SK-N-SH (cell line): Measurements from ENCODE around the gene ID1. TPM values are rescaled to one million over a fixed set of nuclear protein-coding genes. Genes with fewer than 3 reads are reported as not detected.

Experiments
- CTCF ChIA-PET: fragments of 300-600, 350-600 bp; formaldehyde crosslinking; extraction: SDS; loops from one replicate; lab custom pipeline; 2021; lab: Yijun Ruan, JAX
- POLR2A ChIA-PET: fragments of 350-600 bp; sonication (Branson Sonifier 250); formaldehyde crosslinking; extraction: SDS; loops from one replicate; lab custom pipeline; 2020; ENCODE audit warnings: antibody characterized with exemption, inconsistent platforms; lab: Yijun Ruan, JAX
- DNase-seq: peaks from one replicate; pipeline ENCODE4 v3.0.0; 2012
- H2AFZ ChIP-seq: fragments of 200-600 bp; sonication (generic); 2 replicates; pipeline ENCODE4 v1.8.1; 2016; ENCODE audit warnings: antibody characterized with exemption, mild to moderate bottlenecking, low read depth
- H3F3A ChIP-seq: fragments of 200-600 bp; sonication (generic); replicated peaks from 2 replicates; pipeline ENCODE3; 2016; ENCODE audit warnings: antibody characterized with exemption, mild to moderate bottlenecking; ENCODE audit not compliant: insufficient read depth
- H3K27ac ChIP-seq, 2 experiments: fragments of 200-500 bp in 1 of 2; fragments of 200-600 bp in 1 of 2; sonication (Bioruptor generic) in 1 of 2; sonication (generic), shearing (Covaris generic) in 1 of 2; 2 replicates each; pipeline versions ENCODE4 v1.5.1 to v1.6.1; 2014 to 2016; ENCODE audit warnings: low read depth in 2 of 2, inconsistent platforms in 1 of 2, low read length in 1 of 2, mild to moderate bottlenecking in 1 of 2, mixed read lengths in 1 of 2
- H3K27me3 ChIP-seq: fragments of 200-600 bp; sonication (generic), shearing (Covaris generic); 2 replicates; pipeline ENCODE4 v1.6.1; 2016; ENCODE audit warnings: mixed run types; ENCODE audit not compliant: insufficient read depth
- H3K36me3 ChIP-seq, 2 experiments: fragments of 200-500 bp in 1 of 2; fragments of 200-600 bp in 1 of 2; sonication (Bioruptor generic) in 1 of 2; sonication (generic) in 1 of 2; replicated peaks in 1 of 2; 2 replicates each; pipeline versions ENCODE3 to v1.5.1; 2014 to 2016; ENCODE audit warnings: low read length in 1 of 2, mild to moderate bottlenecking in 1 of 2; ENCODE audit not compliant: insufficient read depth in 2 of 2, control insufficient read depth in 1 of 2
- H3K4me1 ChIP-seq, 2 experiments: fragments of 200-500 bp in 1 of 2; fragments of 200-600 bp in 1 of 2; sonication (Bioruptor generic) in 1 of 2; sonication (generic), shearing (Covaris generic) in 1 of 2; 2 replicates each; pipeline versions ENCODE4 v1.5.1 to v1.6.1; 2014 to 2016; ENCODE audit warnings: low read depth in 1 of 2, low read length in 1 of 2, mixed run types in 1 of 2; ENCODE audit not compliant: insufficient read depth in 2 of 2, control insufficient read depth in 1 of 2
- H3K4me2 ChIP-seq: fragments of 200-600 bp; sonication (generic), shearing (Covaris generic); 2 replicates; pipeline ENCODE4 v1.6.1; 2017; ENCODE audit warnings: mixed run types
- H3K4me3 ChIP-seq, 2 experiments: fragments of 200-500 bp in 1 of 2; fragments of 200-600 bp in 1 of 2; sonication (Bioruptor generic) in 1 of 2; sonication (generic), shearing (Covaris generic) in 1 of 2; 2 replicates each; pipeline versions ENCODE4 v1.5.1 to v1.8.1; 2014 to 2016; ENCODE audit warnings: low read depth in 2 of 2, inconsistent platforms in 1 of 2, low read length in 1 of 2, mild to moderate bottlenecking in 1 of 2, mixed read lengths in 1 of 2, moderate library complexity in 1 of 2
- H3K79me2 ChIP-seq: fragments of 200-600 bp; sonication (generic); 2 replicates; pipeline ENCODE4 v1.8.1; 2017; ENCODE audit warnings: mild to moderate bottlenecking; ENCODE audit not compliant: insufficient read depth
- H3K9ac ChIP-seq: fragments of 200-600 bp; sonication (generic); 2 replicates; pipeline ENCODE4 v1.6.1; 2017; ENCODE audit warnings: mixed run types
- H3K9me2 ChIP-seq: fragments of 200-600 bp; sonication (generic); 2 replicates; pipeline ENCODE4 v1.6.1; 2017; ENCODE audit warnings: mixed run types
- H3K9me3 ChIP-seq: fragments of 200-600 bp; sonication (generic); 2 replicates; pipeline ENCODE4 v1.6.1; 2017; ENCODE audit warnings: mixed run types, mild to moderate bottlenecking, moderate library complexity
- H4K20me1 ChIP-seq: fragments of 200-600 bp; sonication (generic); 2 replicates; pipeline ENCODE4 v1.6.1; 2017; ENCODE audit warnings: mild to moderate bottlenecking, mixed run types; ENCODE audit not compliant: insufficient read depth
- CHD2 ChIP-seq: fragments of 150-350 bp; IDR thresholded peaks from 2 replicates; pipeline ENCODE4 v1.6.1; 2018; ENCODE audit warnings: low read length; ENCODE audit not compliant: partially characterized antibody
- ELF1 ChIP-seq: IDR thresholded peaks from 2 replicates; pipeline ENCODE4 v1.4.0; 2012
- FOXJ3 ChIP-seq: sonication (generic); formaldehyde crosslinking; IDR thresholded peaks from 2 replicates; pipeline ENCODE4 v1.5.1; 2020; ENCODE audit warnings: mild to moderate bottlenecking, missing genetic modification reagents
- FOXM1 ChIP-seq: IDR thresholded peaks from 2 replicates; pipeline ENCODE4 v1.4.0; 2012; ENCODE audit warnings: low read depth, mild to moderate bottlenecking
- GATA2 ChIP-seq: sonication (generic); formaldehyde crosslinking; IDR thresholded peaks from 2 replicates; pipeline ENCODE4 v1.5.0; 2020; ENCODE audit warnings: mild to moderate bottlenecking, missing genetic modification reagents
- IRF3 ChIP-seq: fragments of 150-350 bp; IDR thresholded peaks from 2 replicates; pipeline ENCODE4 v1.6.1; 2016; ENCODE audit warnings: mild to moderate bottlenecking, low read depth, low read length
- MEF2A ChIP-seq: IDR thresholded peaks from 2 replicates; pipeline ENCODE4 v1.4.0; 2012; ENCODE audit warnings: low read depth, borderline replicate concordance
- MXI1 ChIP-seq: IDR thresholded peaks from 2 replicates; pipeline ENCODE4 v1.6.1; 2012; ENCODE audit warnings: mild to moderate bottlenecking, low read depth, low read length, improper control_type of control experiment
- NFIC ChIP-seq: IDR thresholded peaks from 2 replicates; pipeline ENCODE4 v1.4.0; 2012; ENCODE audit warnings: borderline replicate concordance
- NRF1 ChIP-seq: IDR thresholded peaks from 2 replicates; pipeline ENCODE4 v1.6.1; 2012; ENCODE audit warnings: low read depth, mild to moderate bottlenecking, low read length
- POLR2AphosphoS5 ChIP-seq: IDR thresholded peaks from 2 replicates; pipeline ENCODE4 v1.6.1; 2012; ENCODE audit warnings: low read depth, low read length
- SIN3A ChIP-seq: IDR thresholded peaks from 2 replicates; pipeline ENCODE4 v1.6.1; 2012; ENCODE audit warnings: low read depth, mild to moderate bottlenecking, low read length, moderate library complexity, borderline replicate concordance
- TAF1 ChIP-seq: IDR thresholded peaks from 2 replicates; pipeline ENCODE4 v1.6.1; 2012; ENCODE audit warnings: low read depth, mild to moderate bottlenecking, low read length, moderate library complexity, borderline replicate concordance
- TCF12 ChIP-seq: IDR thresholded peaks from 2 replicates; pipeline ENCODE4 v1.4.0; 2012
- TEAD4 ChIP-seq: IDR thresholded peaks from 2 replicates; pipeline ENCODE4 v1.4.0; 2012; ENCODE audit warnings: mild to moderate bottlenecking, borderline replicate concordance; ENCODE audit not compliant: insufficient read depth
- YY1 ChIP-seq: IDR thresholded peaks from 2 replicates; pipeline ENCODE4 v1.4.0; 2012; ENCODE audit warnings: low read depth, mild to moderate bottlenecking
- ZBTB33 ChIP-seq: IDR thresholded peaks from 2 replicates; pipeline ENCODE4 v1.4.0; 2012; ENCODE audit warnings: low read depth, borderline replicate concordance
- WGBS: methylation state at CpG from one replicate; pipeline ENCODE4 v1.1.6; 2017; ENCODE audit warnings: low lambda C conversion rate; 5-methylcytosine and 5-hydroxymethylcytosine counted together
- polyA plus RNA-seq, 3 experiments: library from polyadenylated mRNA; depleted of rRNA; stranded (reverse); fragments of >200 nt; gene quantifications; 2 replicates each; pipeline ENCODE4 v1.2.3, GENCODE V29; 2012
- TF ChIP-seq, protein P1 (sequence below): IDR thresholded peaks from 2 replicates; pipeline ENCODE4 v1.4.0; 2012; ENCODE audit warnings: low read depth, borderline replicate concordance
- TF ChIP-seq, protein P2 (sequence below): fragments of 150-350 bp; IDR thresholded peaks from 2 replicates; pipeline ENCODE4 v1.6.1; 2017; ENCODE audit warnings: antibody characterized with exemption, low read length, low read depth, borderline replicate concordance

ID1 gene
- polyA plus RNA-seq, 1 of the 3 experiments (the other 2 are of a cell fraction), result 493 TPM

DNA sequence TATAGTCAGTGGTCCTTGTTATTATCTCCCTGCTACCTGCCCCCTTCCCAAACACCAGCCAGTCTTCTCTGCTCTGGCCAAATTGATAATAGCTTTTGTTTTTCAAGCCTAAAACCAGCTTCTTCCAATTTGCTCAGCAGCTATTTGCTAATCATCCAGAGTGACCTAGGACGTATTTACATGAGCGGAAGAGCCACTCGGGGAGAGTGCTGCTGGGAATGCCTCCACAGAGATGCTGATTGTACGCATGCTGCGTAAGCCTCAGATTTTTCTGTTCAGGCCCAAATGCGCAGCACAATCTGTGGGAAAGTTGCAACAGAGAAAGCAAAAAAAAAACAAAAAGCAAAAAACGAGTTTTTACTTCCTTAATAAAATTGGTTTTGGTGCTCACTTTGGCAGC is 24.4 kb upstream of the ID1 start (continued):
- no peak for TF ChIP-seq MEF2A
- no peak for TF ChIP-seq MXI1

DNA sequence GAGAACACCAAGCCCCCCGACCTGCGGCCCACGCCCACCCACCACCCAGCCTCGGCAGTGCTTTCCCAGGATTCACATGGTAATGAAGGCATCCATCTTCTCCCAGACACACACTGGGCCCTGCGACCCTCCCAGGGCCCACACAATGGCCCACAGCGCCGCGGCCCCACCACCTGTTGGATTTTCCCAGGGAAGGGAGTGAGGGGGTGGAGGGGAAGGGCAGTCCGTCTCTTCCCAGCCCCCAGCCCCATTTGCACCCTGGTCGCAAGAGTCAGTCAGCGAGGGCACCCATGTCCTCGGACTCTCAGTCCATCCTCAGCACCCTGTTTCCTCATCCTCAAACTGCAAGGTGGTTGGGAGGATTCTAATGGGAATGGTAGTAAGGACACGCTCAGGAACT is 23.7 kb upstream of the ID1 start:
- CTCF ChIA-PET, result no interaction called here
- Histone ChIP-seq H3K27me3 (no peaks in the 10 kb centered on the region), H3K9me3 (no peaks in the 10 kb centered on the region), H3K79me2 (no peaks in the 10 kb centered on the region), H2AFZ (no peak overlapping the region)
- TF ChIP-seq FOXM1 (no peak), TEAD4 (no peak), GATA2 (CRISPR knock-in tag) (no peak), SIN3A (no peak), CHD2 (no peak), ELF1 (no peak), NRF1 (no peak), YY1 (no peak), FOXJ3 (CRISPR knock-in tag) (no peak), ZBTB33 (no peak), TAF1 (no peak), NFIC (no peak), IRF3 (no peak), TCF12 (no peak), POLR2AphosphoS5 (no peak)
- TF ChIP-seq, protein P1, sequence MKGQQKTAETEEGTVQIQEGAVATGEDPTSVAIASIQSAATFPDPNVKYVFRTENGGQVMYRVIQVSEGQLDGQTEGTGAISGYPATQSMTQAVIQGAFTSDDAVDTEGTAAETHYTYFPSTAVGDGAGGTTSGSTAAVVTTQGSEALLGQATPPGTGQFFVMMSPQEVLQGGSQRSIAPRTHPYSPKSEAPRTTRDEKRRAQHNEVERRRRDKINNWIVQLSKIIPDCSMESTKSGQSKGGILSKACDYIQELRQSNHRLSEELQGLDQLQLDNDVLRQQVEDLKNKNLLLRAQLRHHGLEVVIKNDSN, result no peak
- TF ChIP-seq, protein P2, sequence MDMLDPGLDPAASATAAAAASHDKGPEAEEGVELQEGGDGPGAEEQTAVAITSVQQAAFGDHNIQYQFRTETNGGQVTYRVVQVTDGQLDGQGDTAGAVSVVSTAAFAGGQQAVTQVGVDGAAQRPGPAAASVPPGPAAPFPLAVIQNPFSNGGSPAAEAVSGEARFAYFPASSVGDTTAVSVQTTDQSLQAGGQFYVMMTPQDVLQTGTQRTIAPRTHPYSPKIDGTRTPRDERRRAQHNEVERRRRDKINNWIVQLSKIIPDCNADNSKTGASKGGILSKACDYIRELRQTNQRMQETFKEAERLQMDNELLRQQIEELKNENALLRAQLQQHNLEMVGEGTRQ, result no peak
- TF ChIP-seq, all 33 proteins: peak for 0
- Histone ChIP-seq H3K9me2 (no peaks in the 10 kb centered on the region), H3K9ac (no peak overlapping the region), H3K36me3 (no peaks in the 10 kb centered on the region), H3K27ac (no peak overlapping the region), H4K20me1 (no peaks in the 10 kb centered on the region), H3K4me1 (no peaks in the 10 kb centered on the region), H3K4me2 (no peak overlapping the region), H3F3A (peaks cover 4% of the 10 kb centered on the region), H3K4me3 (no peak overlapping the region)
- DNase-seq, result no peak
- WGBS, result 85% methylated on average over 11 of the region's 13 CpGs
- POLR2A ChIA-PET, result no interaction called here
